Ishikawa (cell line): ENCODE measurements around the gene DUSP9.

Experiments used
- CEBPB ChIP-seq: IDR thresholded peaks from 2 replicates; pipeline ENCODE4 v1.6.1; 2012
- CREB1 ChIP-seq: IDR thresholded peaks from 2 replicates; pipeline ENCODE4 v1.6.1; 2012; ENCODE audit warnings: low read depth
- EGR1 ChIP-seq: IDR thresholded peaks from 2 replicates; pipeline ENCODE4 v1.6.1; 2012
- EP300 ChIP-seq: IDR thresholded peaks from 2 replicates; pipeline ENCODE4 v1.6.1; 2012; ENCODE audit warnings: borderline replicate concordance
- FOXM1 ChIP-seq: IDR thresholded peaks from 2 replicates; pipeline ENCODE4 v1.6.1; 2012; ENCODE audit warnings: low read depth, borderline replicate concordance
- MAX ChIP-seq: IDR thresholded peaks from 2 replicates; pipeline ENCODE4 v1.6.1; 2012
- NFIC ChIP-seq: IDR thresholded peaks from 2 replicates; pipeline ENCODE4 v1.6.1; 2012
- RAD21 ChIP-seq: IDR thresholded peaks from 2 replicates; pipeline ENCODE4 v1.6.1; 2012; ENCODE audit warnings: low read depth
- TAF1 ChIP-seq: IDR thresholded peaks from 2 replicates; pipeline ENCODE4 v1.6.1; 2012; ENCODE audit warnings: low read depth, mild to moderate bottlenecking
- TCF12 ChIP-seq: IDR thresholded peaks from 2 replicates; pipeline ENCODE4 v1.6.1; 2012; ENCODE audit warnings: low read depth
- TEAD4 ChIP-seq: IDR thresholded peaks from 2 replicates; pipeline ENCODE4 v1.6.1; 2012
- USF1 ChIP-seq: IDR thresholded peaks from 2 replicates; pipeline ENCODE4 v1.6.1; 2012
- YY1 ChIP-seq: IDR thresholded peaks from 2 replicates; pipeline ENCODE4 v1.6.1; 2012; ENCODE audit warnings: low read depth
- ZBTB7A ChIP-seq: IDR thresholded peaks from 2 replicates; pipeline ENCODE4 v1.6.1; 2012; ENCODE audit warnings: low read depth
- TF ChIP-seq, protein P1 (sequence below): IDR thresholded peaks from 2 replicates; pipeline ENCODE4 v1.6.1; 2012; ENCODE audit warnings: low read depth, mild to moderate bottlenecking

DUSP9 gene

GRCh38 chrX:153668423-153669173, 21.6 kb downstream of the DUSP9 start:
- TF ChIP-seq EGR1 (no peak), FOXM1 (no peak), RAD21 (no peak), TEAD4 (no peak), TAF1 (no peak), CREB1 (no peak), ZBTB7A (no peak), YY1 (no peak), MAX (no peak), NFIC (no peak), CEBPB (no peak), EP300 (no peak), USF1 (no peak), TCF12 (no peak)
- TF ChIP-seq, protein P1, sequence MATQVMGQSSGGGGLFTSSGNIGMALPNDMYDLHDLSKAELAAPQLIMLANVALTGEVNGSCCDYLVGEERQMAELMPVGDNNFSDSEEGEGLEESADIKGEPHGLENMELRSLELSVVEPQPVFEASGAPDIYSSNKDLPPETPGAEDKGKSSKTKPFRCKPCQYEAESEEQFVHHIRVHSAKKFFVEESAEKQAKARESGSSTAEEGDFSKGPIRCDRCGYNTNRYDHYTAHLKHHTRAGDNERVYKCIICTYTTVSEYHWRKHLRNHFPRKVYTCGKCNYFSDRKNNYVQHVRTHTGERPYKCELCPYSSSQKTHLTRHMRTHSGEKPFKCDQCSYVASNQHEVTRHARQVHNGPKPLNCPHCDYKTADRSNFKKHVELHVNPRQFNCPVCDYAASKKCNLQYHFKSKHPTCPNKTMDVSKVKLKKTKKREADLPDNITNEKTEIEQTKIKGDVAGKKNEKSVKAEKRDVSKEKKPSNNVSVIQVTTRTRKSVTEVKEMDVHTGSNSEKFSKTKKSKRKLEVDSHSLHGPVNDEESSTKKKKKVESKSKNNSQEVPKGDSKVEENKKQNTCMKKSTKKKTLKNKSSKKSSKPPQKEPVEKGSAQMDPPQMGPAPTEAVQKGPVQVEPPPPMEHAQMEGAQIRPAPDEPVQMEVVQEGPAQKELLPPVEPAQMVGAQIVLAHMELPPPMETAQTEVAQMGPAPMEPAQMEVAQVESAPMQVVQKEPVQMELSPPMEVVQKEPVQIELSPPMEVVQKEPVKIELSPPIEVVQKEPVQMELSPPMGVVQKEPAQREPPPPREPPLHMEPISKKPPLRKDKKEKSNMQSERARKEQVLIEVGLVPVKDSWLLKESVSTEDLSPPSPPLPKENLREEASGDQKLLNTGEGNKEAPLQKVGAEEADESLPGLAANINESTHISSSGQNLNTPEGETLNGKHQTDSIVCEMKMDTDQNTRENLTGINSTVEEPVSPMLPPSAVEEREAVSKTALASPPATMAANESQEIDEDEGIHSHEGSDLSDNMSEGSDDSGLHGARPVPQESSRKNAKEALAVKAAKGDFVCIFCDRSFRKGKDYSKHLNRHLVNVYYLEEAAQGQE: no peak

- TF ChIP-seq TAF1 (no peak), YY1 (no peak), EGR1 (no peak), TCF12 (no peak), MAX (no peak), CREB1 (no peak), EP300 (no peak), RAD21 (no peak; the same call in 1 of the 2 replicates)
These were observed 22.3 kb downstream of the DUSP9 start for GRCh38 chrX:153669174-153669890.

GRCh38 chrX:153669901-153670731, 23.1 kb downstream of the DUSP9 start:
- TF ChIP-seq EP300 (no peak), TEAD4 (no peak), RAD21 (no peak)

- TF ChIP-seq RAD21: no peak
- no peak for TF ChIP-seq TCF12
- no peak for TF ChIP-seq NFIC
- no peak for TF ChIP-seq CREB1
- no peak for TF ChIP-seq YY1
- no peak for TF ChIP-seq USF1
These were observed 24.0 kb downstream of the DUSP9 start for GRCh38 chrX:153670748-153671588.

DNA sequence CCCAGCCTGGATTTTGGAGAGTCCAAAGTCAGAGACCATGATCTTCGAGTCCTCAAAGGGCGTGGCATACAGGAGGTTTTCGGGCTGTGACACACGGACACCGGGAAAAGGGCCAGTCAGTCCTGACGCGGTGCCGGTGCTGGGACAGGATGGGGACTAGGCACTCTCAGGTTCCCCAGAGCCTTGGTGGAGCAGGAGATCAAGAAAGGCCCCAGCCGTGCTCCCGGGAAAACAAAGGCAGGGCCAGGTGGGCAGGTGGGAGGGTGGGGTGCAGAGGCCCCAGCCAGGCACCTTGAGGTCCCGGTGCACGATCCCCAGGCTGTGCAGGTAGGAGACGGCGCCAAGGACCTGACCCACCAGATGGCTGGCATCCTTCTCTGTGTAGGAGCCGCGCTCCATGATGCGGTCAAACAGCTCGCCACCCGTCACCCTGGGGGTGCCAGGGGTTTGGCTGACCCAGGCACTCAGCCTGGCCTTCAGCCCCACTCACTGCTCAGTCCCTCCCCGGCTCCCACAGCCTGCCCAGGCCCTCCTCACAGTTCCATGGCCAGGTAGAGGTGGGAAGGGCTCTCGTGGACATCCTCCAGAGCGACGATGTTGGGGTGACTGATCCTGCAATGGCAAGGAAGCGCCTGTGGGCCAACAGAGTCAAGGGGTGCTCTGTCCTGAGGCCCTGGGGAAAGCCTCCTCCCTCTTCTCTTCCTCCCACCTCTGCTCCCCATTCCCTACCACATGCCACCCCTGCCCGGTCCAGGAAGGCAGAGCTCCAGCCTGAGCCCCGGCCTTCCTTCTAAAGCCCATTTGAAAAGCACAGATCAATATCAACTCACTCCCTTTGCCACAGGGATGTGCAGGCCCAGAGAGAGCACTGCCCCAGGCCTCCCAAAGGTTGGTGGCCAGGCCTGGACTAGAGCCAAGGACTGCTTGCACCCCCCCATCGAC, 24.9 kb downstream of the DUSP9 start:
- no peak for TF ChIP-seq EP300
- no peak for TF ChIP-seq TAF1
- TF ChIP-seq CEBPB: no peak
- no peak for TF ChIP-seq RAD21
- TF ChIP-seq ZBTB7A: no peak
- TF ChIP-seq TCF12: no peak
- no peak for TF ChIP-seq NFIC
- no peak for TF ChIP-seq YY1
- TF ChIP-seq TEAD4: no peak
- no peak for TF ChIP-seq MAX
- TF ChIP-seq CREB1: no peak
- TF ChIP-seq, protein P1: no peak
- no peak for TF ChIP-seq USF1
- no peak for TF ChIP-seq FOXM1
- TF ChIP-seq EGR1: no peak
